Measurements from ENCODE around the gene MUC5B. TPM values are rescaled to one million over a fixed set of nuclear protein-coding genes. Genes with fewer than 3 reads are reported as not detected.

The MUC5B gene
- total RNA-seq, 4 donors from 2014 or later: not detected

- no peak for DNase-seq
- intact Hi-C loops (cut with DNase I): no loop called here
- Histone ChIP-seq H3K9me3 (no peaks in the 10 kb centered on the region), H3K27ac (no peak overlapping the region), H3K36me3 (peaks cover 18 to 35% of the 10 kb centered on the region in 2 donors), H3K4me1 (peaks cover 0 to 4% of the 10 kb centered on the region in 2 donors), H3K4me3 (replicated peaks in 1 of 3) (no peak overlapping the region), H3K27me3 (no peaks in the 10 kb centered on the region)
- 87 to 90% methylated on average over 4 to 19 of the region's 27 CpGs for WGBS, 2 donors
- TF ChIP-seq CTCF (IDR thresholded peaks at IDR 0.05): no peak
- TF ChIP-seq POLR2A (IDR thresholded peaks at IDR 0.05): no peak
Measured at GRCh38 chr11:1277936-1278512, 55.2 kb downstream of the MUC5B start.

- Histone ChIP-seq H3K4me1 (peaks cover 0 to 4% of the 10 kb centered on the region in 2 donors), H3K27ac (no peak overlapping the region), H3K9me3 (no peaks in the 10 kb centered on the region), H3K4me3 (replicated peaks in 1 of 3) (no peak overlapping the region), H3K36me3 (peaks cover 22 to 35% of the 10 kb centered on the region in 2 donors), H3K27me3 (no peaks in the 10 kb centered on the region)
- intact Hi-C loops (cut with DNase I): no loop called here
- WGBS, 2 donors: 92 to 94% methylated on average over 31 to 33 of the region's 40 CpGs
- no peak for TF ChIP-seq POLR2A (IDR thresholded peaks at IDR 0.05)
- no peak for TF ChIP-seq CTCF (IDR thresholded peaks at IDR 0.05)
- no peak for DNase-seq
Measured at GRCh38 chr11:1278766-1279673, 56.2 kb downstream of the MUC5B start.

- peaks cover 24 to 38% of the 10 kb centered on the region in 2 donors for H3K36me3 ChIP-seq
- no peak overlapping the region for H3K4me3 ChIP-seq (replicated peaks in 1 of 3)
- no peak for TF ChIP-seq POLR2A (IDR thresholded peaks at IDR 0.05)
- no peak for TF ChIP-seq CTCF (IDR thresholded peaks at IDR 0.05)
- no peak overlapping the region for H3K27ac ChIP-seq
- H3K4me1 ChIP-seq: peaks cover 0 to 4% of the 10 kb centered on the region in 2 donors
- WGBS, 2 donors: 95 to 97% methylated on average over 7 to 14 of the region's 14 CpGs
- DNase-seq: no peak
- intact Hi-C loops (cut with DNase I): no loop called here
- H3K9me3 ChIP-seq: no peaks in the 10 kb centered on the region
- no peaks in the 10 kb centered on the region for H3K27me3 ChIP-seq
Measured at GRCh38 chr11:1279674-1280055, 56.8 kb downstream of the MUC5B start.

GRCh38 chr11:1280116-1281035 lies 57.5 kb downstream of the MUC5B start:
- H3K4me3 ChIP-seq (replicated peaks in 1 of 3): no peak overlapping the region
- DNase-seq: no peak
- intact Hi-C loops (cut with DNase I): no loop called here
- H3K27ac ChIP-seq: no peak overlapping the region
- no peak for TF ChIP-seq CTCF (IDR thresholded peaks at IDR 0.05)
- no peak for TF ChIP-seq POLR2A (IDR thresholded peaks at IDR 0.05)
- WGBS, 2 donors: 95 to 96% methylated on average over 46 of the region's 46 CpGs
- no peaks in the 10 kb centered on the region for H3K9me3 ChIP-seq
- peaks cover 0 to 4% of the 10 kb centered on the region in 2 donors for H3K4me1 ChIP-seq
- no peaks in the 10 kb centered on the region for H3K27me3 ChIP-seq
- peaks cover 30 to 38% of the 10 kb centered on the region in 2 donors for H3K36me3 ChIP-seq
